GM12878 (cell line): ENCODE results near the gene PCDHGA5. TPM values are rescaled to one million over a fixed set of nuclear protein-coding genes. Genes with fewer than 3 reads are reported as not detected.

Experiments used
- BCL11A ChIP-seq: IDR thresholded peaks from 2 replicates; pipeline ENCODE4 v1.6.1; 2011; ENCODE audit warnings: low read depth, low read length
- CBX3 ChIP-seq: fragments of 200-600 bp; sonication (generic); IDR thresholded peaks from 2 replicates; pipeline ENCODE4 v1.6.1; 2016; ENCODE audit warnings: low read depth, borderline replicate concordance
- CEBPZ ChIP-seq: fragments of 150-350 bp; IDR thresholded peaks from 2 replicates; pipeline ENCODE4 v1.6.1; 2016; ENCODE audit warnings: low read depth, low read length
- CHD2 ChIP-seq: IDR thresholded peaks from 2 replicates; pipeline ENCODE4 v1.6.1; 2011; ENCODE audit warnings: low read depth, low read length, improper control_type of control experiment, borderline replicate concordance
- E4F1 ChIP-seq: fragments of 450-650 bp; IDR thresholded peaks from 2 replicates; pipeline ENCODE4 v1.6.1; 2018; ENCODE audit warnings: borderline replicate concordance, mild to moderate bottlenecking; ENCODE audit not compliant: partially characterized antibody
- ESRRA ChIP-seq: IDR thresholded peaks from 2 replicates; pipeline ENCODE4 v1.6.1; 2012; ENCODE audit warnings: mild to moderate bottlenecking, low read length, improper control_type of control experiment
- HDGF ChIP-seq: fragments of 450-650 bp; IDR thresholded peaks from 2 replicates; pipeline ENCODE4 v1.6.1; 2016; ENCODE audit warnings: antibody characterized with exemption
- MEF2A ChIP-seq: IDR thresholded peaks from 2 replicates; pipeline ENCODE4 v1.6.1; 2011; ENCODE audit warnings: low read depth, mild to moderate bottlenecking, low read length, moderate library complexity; ENCODE audit not compliant: insufficient read depth
- MYB ChIP-seq: fragments of 150-350 bp; IDR thresholded peaks from 2 replicates; pipeline ENCODE4 v1.6.1; 2014; ENCODE audit warnings: mild to moderate bottlenecking, low read depth, low read length, borderline replicate concordance
- NBN ChIP-seq: fragments of 450-650 bp; IDR thresholded peaks from 2 replicates; pipeline ENCODE4 v1.6.1; 2016
- NFXL1 ChIP-seq: fragments of 450-650 bp; IDR thresholded peaks from 2 replicates; pipeline ENCODE4 v1.6.1; 2017; ENCODE audit warnings: antibody characterized with exemption, mild to moderate bottlenecking, borderline replicate concordance
- POLR2AphosphoS5 ChIP-seq: IDR thresholded peaks from 2 replicates; pipeline ENCODE4 v1.6.1; 2011; ENCODE audit warnings: mild to moderate bottlenecking, low read length, inconsistent platforms
- RELB ChIP-seq: fragments of 450-650 bp; IDR thresholded peaks from 2 replicates; pipeline ENCODE4 v1.6.1; 2017; ENCODE audit warnings: low read depth, mild to moderate bottlenecking, moderate library complexity
- SMAD5 ChIP-seq: IDR thresholded peaks from 2 replicates; pipeline ENCODE4 v1.6.1; 2016; ENCODE audit warnings: antibody characterized with exemption, low read depth
- SMARCA5 ChIP-seq: fragments of 450-650 bp; IDR thresholded peaks from 2 replicates; pipeline ENCODE4 v1.6.1; 2017; ENCODE audit warnings: mild to moderate bottlenecking
- STAT3 ChIP-seq: IDR thresholded peaks from 2 replicates; pipeline ENCODE4 v1.6.1; 2011; ENCODE audit warnings: low read depth, low read length, improper control_type of control experiment
- TARDBP ChIP-seq: IDR thresholded peaks from 2 replicates; pipeline ENCODE4 v1.6.1; 2016; ENCODE audit warnings: borderline replicate concordance
- ZNF384 ChIP-seq: IDR thresholded peaks from 2 replicates; pipeline ENCODE4 v1.6.1; 2012; ENCODE audit warnings: low read depth, mild to moderate bottlenecking, low read length, improper control_type of control experiment, borderline replicate concordance
- ZNF592 ChIP-seq: fragments of 450-650 bp; IDR thresholded peaks from 2 replicates; pipeline ENCODE4 v1.6.1; 2017; ENCODE audit warnings: mild to moderate bottlenecking, moderate library complexity
- polyA plus RNA-seq, 11 experiments: library from polyadenylated mRNA; depleted of rRNA in 4 of 11; unstranded in 6 of 11; stranded (reverse) in 5 of 11; fragments of >200 nt; fragmentation: Nextera tagmentation in 4 of 11; fragmentation: Illumina TruSeq in 1 of 11; extraction: Ambion mirVana in 4 of 11; extraction: Trizol in 1 of 11; gene quantifications; 1 replicate in 1 of 11; 2 replicates in 10 of 11; pipeline versions ENCODE4 v1.2.1 to v1.2.3, GENCODE V29; 2011 to 2016; ENCODE audit warnings: inconsistent platforms in 2 of 11, missing spikeins in 2 of 11, low read depth in 1 of 11
- total RNA-seq, 4 experiments: library from RNA; depleted of rRNA in 3 of 4; stranded (reverse); fragments of >200 nt in 3 of 4; fragmentation: Illumina TruSeq in 1 of 4; extraction: Trizol in 1 of 4; gene quantifications; 2 replicates each; pipeline versions ENCODE4 v1.2.1 to v1.2.3, GENCODE V29; 2013 to 2021

PCDHGA5 gene
- total and polyA plus RNA-seq, 10 of the 15 experiments (the other 5 are each of a cell fraction or from before 2014, with no cell fraction given): 0.10 to 0.23 (median 0.16) TPM; not detected in 4

GRCh38 chr5:141412854-141413539 lies 49.0 kb downstream of the PCDHGA5 start, which contains the start of gene PCDHGA10 (continued):
- TF ChIP-seq E4F1 (no peak), CHD2 (no peak), HDGF (no peak), POLR2AphosphoS5 (no peak), CEBPZ (no peak), MYB (no peak), MEF2A (no peak), NFXL1 (no peak), NBN (no peak), STAT3 (no peak), ESRRA (no peak), ZNF384 (no peak), BCL11A (no peak), ZNF592 (0 out of 2 replicates have a peak, but pooled peaks have one; percentile 48), TARDBP (no peak), CBX3 (no peak), RELB (no peak), SMARCA5 (peak; percentile 55; the same call in 1 of the 2 replicates), SMAD5 (no peak)
